Prostate gland (tissue), 2 donors: ENCODE results near the gene CFAP46. TPM values are rescaled to one million over a fixed set of nuclear protein-coding genes. Genes with fewer than 3 reads are reported as not detected.
"Not testable (repeated sequence)": the region's sequence is repeated elsewhere in the genome, so short reads cannot be mapped to it uniquely, and the experiment has no call there.

Experiments
- DNase-seq: peaks from one replicate; pipeline ENCODE4 v3.0.0-alpha.2; 2019; ENCODE audit warnings: low spot score
- H3K27ac ChIP-seq, 2 donors: fragments of 200-600 bp; sonication (generic); 2 replicates each; pipeline ENCODE4 v1.5.1; 2017 to 2019
- H3K27me3 ChIP-seq: fragments of 200-600 bp; sonication (generic); replicated peaks from 2 replicates; pipeline ENCODE4 v1.5.1; 2019; ENCODE audit not compliant: insufficient read depth
- H3K36me3 ChIP-seq, 2 donors: fragments of 200-600 bp; sonication (generic); 1 replicate in 1 of 2; 2 replicates in 1 of 2; pipeline versions ENCODE4 v1.5.1 to v1.8.1; 2017 to 2019
- H3K4me1 ChIP-seq: fragments of 200-600 bp; sonication (generic); replicated peaks from 2 replicates; pipeline ENCODE4 v1.5.1; 2019
- H3K4me3 ChIP-seq, 2 donors: fragments of 200-600 bp; sonication (generic); 2 replicates each; pipeline ENCODE4 v1.5.1; 2017 to 2019
- H3K9me3 ChIP-seq: fragments of 200-600 bp; sonication (generic); 2 replicates; pipeline ENCODE4 v1.5.1; 2017
- CTCF ChIP-seq, 4 experiments: fragments of 200-600 bp in 2 of 4; fragments of 450-650 bp in 2 of 4; sonication (generic) in 2 of 4; IDR thresholded peaks; 1 replicate in 3 of 4; 2 replicates in 1 of 4; pipeline ENCODE4 v1.5.1; 2016 to 2019; ENCODE audit warnings: antibody characterized with exemption in 4 of 4, mild to moderate bottlenecking in 2 of 4, moderate library complexity in 2 of 4
- POLR2A ChIP-seq: fragments of 450-650 bp; IDR thresholded peaks from one replicate; pipeline ENCODE4 v1.6.1; 2016; ENCODE audit warnings: antibody characterized with exemption, mild to moderate bottlenecking
- POLR2AphosphoS5 ChIP-seq: sonication (generic); formaldehyde crosslinking; IDR thresholded peaks from one replicate; pipeline ENCODE4 v1.6.1; 2017; ENCODE audit warnings: antibody characterized with exemption
- WGBS: methylation state at CpG from one replicate; pipeline ENCODE4 v1.1.5; 2018; 5-methylcytosine and 5-hydroxymethylcytosine counted together
- intact Hi-C: fragments of 100-400 bp; cut with DNase I; formaldehyde crosslinking; loops from one replicate; pipeline ENCODE4 v1.14.2; 2022
- total RNA-seq, 2 donors: library from RNA; depleted of rRNA; stranded (reverse); fragments of >200 nt; gene quantifications; one replicate each; pipeline ENCODE4 v1.1.0, GENCODE V29; 2016

The CFAP46 gene
- total RNA-seq, 2 donors from 2014 or later, result 1.4 to 9.3 TPM

GRCh38 chr10:132888898-132889490 lies 53.4 kb downstream of the CFAP46 start:
- Histone ChIP-seq H3K27ac (no peak overlapping the region), H3K36me3 (no peaks in the 10 kb centered on the region), H3K27me3 (peaks cover 5% of the 10 kb centered on the region), H3K9me3 (no peaks in the 10 kb centered on the region), H3K4me3 (no peak overlapping the region), H3K4me1 (no peaks in the 10 kb centered on the region)
- TF ChIP-seq POLR2A (no peak), POLR2AphosphoS5 (no peak), CTCF (IDR thresholded peaks at IDR 0.05) (no peak)
- 80% methylated on average over 16 of the region's 16 CpGs for WGBS
- no peak for DNase-seq
- intact Hi-C loops, result no loop called here

GRCh38 chr10:132888446-132888845 lies 53.9 kb downstream of the CFAP46 start:
- H3K27ac ChIP-seq, H3K4me1 ChIP-seq, intact Hi-C loops, H3K27me3 ChIP-seq, H3K9me3 ChIP-seq, H3K4me3 ChIP-seq, DNase-seq, H3K36me3 ChIP-seq: not testable (repeated sequence)
- WGBS, result 100% methylated on average over 2 of the region's 16 CpGs

- DNase-seq, result no peak
- peaks cover 5% of the 10 kb centered on the region for H3K27me3 ChIP-seq
- H3K4me1 ChIP-seq, result no peaks in the 10 kb centered on the region
- H3K4me3 ChIP-seq, result no peak overlapping the region
- intact Hi-C loops, result no loop called here
- TF ChIP-seq POLR2A, result no peak
- TF ChIP-seq CTCF (IDR thresholded peaks at IDR 0.05), result no peak
- TF ChIP-seq POLR2AphosphoS5, result no peak
- no peaks in the 10 kb centered on the region for H3K9me3 ChIP-seq
- no peak overlapping the region for H3K27ac ChIP-seq
- 70% methylated on average over 35 of the region's 35 CpGs for WGBS
- H3K36me3 ChIP-seq, result no peaks in the 10 kb centered on the region
Observed at GRCh38 chr10:132886211-132887099, 55.9 kb downstream of the CFAP46 start.

- Histone ChIP-seq H3K27ac (no peak overlapping the region), H3K9me3 (no peaks in the 10 kb centered on the region), H3K4me1 (no peaks in the 10 kb centered on the region), H3K27me3 (peaks cover 5% of the 10 kb centered on the region), H3K36me3 (no peaks in the 10 kb centered on the region), H3K4me3 (no peak overlapping the region)
- intact Hi-C loops, result no loop called here
- no peak for DNase-seq
- 81% methylated on average over 30 of the region's 31 CpGs for WGBS
- TF ChIP-seq CTCF (IDR thresholded peaks at IDR 0.05), result no peak
- TF ChIP-seq POLR2A, result no peak
- TF ChIP-seq POLR2AphosphoS5, result no peak
Observed at GRCh38 chr10:132885451-132886210, 56.7 kb downstream of the CFAP46 start.

GRCh38 chr10:132884691-132885271 lies 57.6 kb downstream of the CFAP46 start:
- no peak for TF ChIP-seq CTCF (IDR thresholded peaks at IDR 0.05)
- no peak for TF ChIP-seq POLR2A
- no peak for TF ChIP-seq POLR2AphosphoS5
- no peak for DNase-seq
- no peaks in the 10 kb centered on the region for H3K36me3 ChIP-seq
- H3K4me3 ChIP-seq, result no peak overlapping the region
- 85% methylated on average over 28 of the region's 28 CpGs for WGBS
- intact Hi-C loops, result no loop called here
- no peaks in the 10 kb centered on the region for H3K9me3 ChIP-seq
- H3K27ac ChIP-seq, result no peak overlapping the region
- H3K27me3 ChIP-seq, result peaks cover under 1% of the 10 kb centered on the region
- no peaks in the 10 kb centered on the region for H3K4me1 ChIP-seq
